Neural cell (in vitro differentiated cells): ENCODE data around the gene AGXT.

Experiments
- MXI1 ChIP-seq: fragments of 450-650 bp; conservative IDR thresholded peaks from 2 replicates; pipeline ENCODE4 v1.6.1; 2014; ENCODE audit warnings: antibody characterized with exemption, mild to moderate bottlenecking; ENCODE audit not compliant: poor library complexity, severe bottlenecking
- REST ChIP-seq: IDR thresholded peaks from 2 replicates; pipeline ENCODE4 v1.6.1; 2012; ENCODE audit warnings: borderline replicate concordance

GRCh38 chr2:240871071-240871958, 2.7 kb downstream of the AGXT start:
- TF ChIP-seq REST (no peak), MXI1 (no peak)
